ENCODE data around the gene ALDH1A3.

The ALDH1A3 gene

DNA sequence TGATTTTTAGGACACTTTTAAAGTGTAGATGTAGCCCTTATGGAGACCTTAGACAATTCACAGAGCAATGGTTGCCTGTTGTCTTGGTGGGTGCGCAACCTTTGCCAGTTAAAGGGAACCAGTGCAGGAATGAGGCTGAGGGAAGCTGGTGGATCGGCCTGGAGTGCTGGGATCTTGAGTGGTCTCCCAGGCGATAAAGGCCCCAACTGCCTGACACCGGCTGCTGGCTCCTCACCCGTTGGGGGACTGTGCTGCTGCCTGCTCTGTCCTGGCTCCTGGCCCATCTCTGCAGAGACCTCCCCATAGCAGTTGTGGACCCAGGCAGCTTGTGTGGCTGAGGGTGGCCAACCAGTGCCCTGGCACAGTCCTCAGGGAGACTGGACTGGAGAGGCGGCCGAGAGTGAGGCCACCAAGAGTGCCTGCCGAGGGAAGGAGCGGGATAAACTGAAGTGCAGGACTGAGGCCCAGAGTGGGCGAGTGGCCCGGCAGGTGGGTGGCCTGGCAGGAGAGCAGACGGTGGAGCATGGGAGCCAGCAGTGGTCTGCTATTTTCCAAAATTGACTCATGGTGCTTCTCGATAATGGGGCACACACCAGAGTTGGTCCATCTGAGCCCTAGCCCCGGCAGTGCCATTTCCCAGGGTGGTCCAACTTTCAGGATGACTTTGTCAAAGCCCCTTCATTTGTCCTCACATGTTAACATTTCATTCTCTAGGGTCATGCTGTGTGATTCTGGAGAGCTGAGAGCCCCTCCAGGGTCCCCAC, 2.1 kb downstream of the ALDH1A3 start:
- DNase-seq (ENCODE audit: low read depth), result no peak

DNA sequence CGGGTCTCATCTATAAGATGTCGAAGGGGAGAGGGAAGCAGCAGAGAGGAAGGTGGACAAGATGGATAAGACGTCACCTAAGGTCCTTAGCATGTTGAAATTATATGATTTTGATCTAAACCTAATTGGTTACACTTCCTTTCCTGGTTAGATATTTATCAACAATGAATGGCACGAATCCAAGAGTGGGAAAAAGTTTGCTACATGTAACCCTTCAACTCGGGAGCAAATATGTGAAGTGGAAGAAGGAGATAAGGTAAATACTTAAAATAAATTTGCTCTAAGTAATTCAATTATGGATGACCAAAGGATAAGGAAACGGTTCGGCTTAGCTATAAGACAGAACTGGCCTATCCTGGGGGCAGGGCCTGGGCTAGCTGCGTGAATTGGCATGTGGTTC, 5.5 kb downstream of the ALDH1A3 start:
- DNase-seq (ENCODE audit: low read depth), result no peak

DNA sequence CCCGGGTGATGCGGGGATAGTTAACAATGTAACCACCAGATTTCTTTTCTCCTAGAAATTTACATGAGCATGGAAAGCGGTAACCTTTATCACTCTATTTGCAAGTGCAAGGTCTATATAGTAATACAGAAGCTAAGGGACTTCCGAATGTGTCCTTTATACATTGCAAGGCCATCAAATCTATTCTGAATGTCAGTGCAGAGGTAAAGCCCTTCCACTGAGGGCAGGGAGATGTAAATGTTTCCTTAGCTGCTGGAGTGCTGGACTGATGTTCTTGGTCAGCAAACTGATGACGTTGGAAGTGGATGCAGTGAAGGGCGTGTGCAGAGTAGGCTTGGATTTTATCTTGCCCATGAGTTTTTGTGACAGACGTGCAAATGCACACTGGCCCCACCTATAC, 6.2 kb downstream of the ALDH1A3 start:
- no peak for DNase-seq (ENCODE audit: low read depth)

DNA sequence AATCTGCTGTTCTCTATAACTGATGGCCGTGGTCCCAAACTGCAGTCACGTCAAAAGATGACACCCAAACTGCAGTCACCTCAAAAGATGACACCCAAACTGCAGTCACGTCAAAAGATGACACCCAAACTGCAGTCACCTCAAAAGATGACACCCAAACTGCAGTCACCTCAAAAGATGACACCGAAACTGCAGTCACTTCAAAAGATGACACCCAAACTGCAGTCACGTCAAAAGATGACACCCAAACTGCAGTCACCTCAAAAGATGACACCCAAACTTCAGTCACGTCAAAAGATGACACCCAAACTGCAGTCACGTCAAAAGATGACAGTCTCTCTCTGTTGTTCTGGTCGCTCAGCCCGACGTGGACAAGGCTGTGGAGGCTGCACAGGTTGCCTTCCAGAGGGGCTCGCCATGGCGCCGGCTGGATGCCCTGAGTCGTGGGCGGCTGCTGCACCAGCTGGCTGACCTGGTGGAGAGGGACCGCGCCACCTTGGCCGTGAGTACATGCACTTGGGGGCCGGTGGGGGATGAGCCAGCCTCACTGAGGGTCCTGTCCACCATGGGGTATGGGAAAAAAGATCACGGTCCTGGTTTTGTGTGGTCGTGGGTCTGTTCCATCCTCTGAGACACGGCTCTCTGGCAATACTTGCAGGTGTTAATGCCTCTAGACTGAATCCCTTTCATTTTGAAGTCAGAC, 7.7 kb downstream of the ALDH1A3 start:
- DNase-seq (ENCODE audit: low read depth), result no peak

DNA sequence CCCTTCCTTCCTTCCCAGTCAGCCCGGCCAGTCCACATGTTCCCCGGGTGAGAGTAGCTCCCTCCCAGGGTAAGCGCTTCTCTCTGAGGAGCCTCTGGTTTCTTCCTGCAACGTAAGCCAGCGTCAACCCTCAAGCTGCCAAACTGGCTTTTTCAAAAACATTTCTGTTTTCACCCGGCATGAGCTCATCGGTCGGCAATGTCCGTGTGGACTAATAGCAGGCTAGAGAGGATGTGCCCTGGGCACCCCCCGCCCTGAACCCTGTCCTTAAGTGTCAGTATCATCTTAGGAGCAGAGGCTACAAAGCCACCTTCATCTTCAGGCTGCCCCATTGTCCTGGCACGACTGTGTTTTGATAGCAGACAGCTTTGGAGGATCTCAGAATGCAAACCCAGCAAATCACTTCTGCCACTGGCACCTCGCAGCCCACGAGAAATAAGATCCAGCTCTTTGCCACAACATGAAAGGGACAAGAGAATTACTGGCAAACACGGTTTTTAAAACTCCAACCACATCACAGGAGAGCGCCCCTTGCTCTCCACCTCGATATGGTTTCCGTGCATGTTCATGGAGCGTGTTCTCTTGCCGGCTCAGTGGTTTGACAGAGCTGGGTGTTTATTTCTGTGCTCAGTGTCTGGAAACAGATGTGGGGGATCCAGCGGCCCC, 9.9 kb downstream of the ALDH1A3 start:
- no peak for DNase-seq (ENCODE audit: low read depth)

DNA sequence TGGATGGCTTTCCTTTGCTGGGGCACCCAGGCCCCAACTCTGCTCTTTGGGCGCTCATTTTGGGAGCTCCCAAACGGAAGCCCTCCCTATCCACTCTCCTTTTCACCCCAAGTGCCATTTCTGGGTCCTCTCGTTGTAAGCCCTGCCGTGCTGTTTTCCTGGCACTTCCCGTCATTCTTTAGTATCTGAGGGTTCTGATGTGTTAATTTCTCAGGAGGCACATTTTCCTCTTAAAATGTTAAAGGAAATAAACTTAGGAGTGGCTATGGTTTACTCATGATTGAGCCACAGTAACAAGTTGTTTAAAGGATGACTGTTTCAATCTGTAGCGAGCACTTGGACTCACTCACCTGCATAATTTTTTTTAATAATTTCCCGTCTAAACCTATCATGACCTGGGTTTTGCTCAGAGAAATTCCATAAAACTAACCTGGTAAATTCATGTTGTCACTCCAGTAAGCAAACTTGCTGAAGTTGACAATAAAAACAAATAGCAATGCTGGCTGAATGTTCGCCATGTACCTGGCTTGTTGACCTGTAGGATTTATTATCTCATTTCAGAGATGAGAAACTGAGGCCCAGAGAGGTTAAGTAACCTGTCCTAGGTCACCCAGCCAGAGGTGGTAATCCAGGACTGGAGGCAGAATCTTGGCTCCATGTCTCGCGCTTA, 10.6 kb downstream of the ALDH1A3 start:
- DNase-seq (ENCODE audit: low read depth), result no peak

DNA sequence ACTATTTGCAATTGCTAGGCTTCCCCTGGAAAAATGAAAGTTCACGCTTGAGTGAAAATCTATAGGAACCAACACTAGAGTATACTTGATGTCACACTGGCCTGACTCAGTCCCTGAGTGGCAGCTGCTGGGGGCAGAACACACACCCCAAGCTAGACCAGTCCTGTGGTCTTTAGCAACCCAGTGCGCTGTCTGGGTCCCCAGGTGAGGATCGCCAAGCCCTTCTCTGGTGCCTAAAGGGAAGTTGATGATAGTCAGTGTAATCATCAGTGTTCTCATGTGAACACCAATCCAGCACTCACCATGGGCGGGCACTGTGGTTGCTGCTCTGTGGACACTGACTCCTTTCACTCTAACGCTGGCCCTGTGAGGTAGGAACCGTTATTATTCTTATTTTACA, 11.2 kb downstream of the ALDH1A3 start:
- no peak for DNase-seq (ENCODE audit: low read depth)

DNA sequence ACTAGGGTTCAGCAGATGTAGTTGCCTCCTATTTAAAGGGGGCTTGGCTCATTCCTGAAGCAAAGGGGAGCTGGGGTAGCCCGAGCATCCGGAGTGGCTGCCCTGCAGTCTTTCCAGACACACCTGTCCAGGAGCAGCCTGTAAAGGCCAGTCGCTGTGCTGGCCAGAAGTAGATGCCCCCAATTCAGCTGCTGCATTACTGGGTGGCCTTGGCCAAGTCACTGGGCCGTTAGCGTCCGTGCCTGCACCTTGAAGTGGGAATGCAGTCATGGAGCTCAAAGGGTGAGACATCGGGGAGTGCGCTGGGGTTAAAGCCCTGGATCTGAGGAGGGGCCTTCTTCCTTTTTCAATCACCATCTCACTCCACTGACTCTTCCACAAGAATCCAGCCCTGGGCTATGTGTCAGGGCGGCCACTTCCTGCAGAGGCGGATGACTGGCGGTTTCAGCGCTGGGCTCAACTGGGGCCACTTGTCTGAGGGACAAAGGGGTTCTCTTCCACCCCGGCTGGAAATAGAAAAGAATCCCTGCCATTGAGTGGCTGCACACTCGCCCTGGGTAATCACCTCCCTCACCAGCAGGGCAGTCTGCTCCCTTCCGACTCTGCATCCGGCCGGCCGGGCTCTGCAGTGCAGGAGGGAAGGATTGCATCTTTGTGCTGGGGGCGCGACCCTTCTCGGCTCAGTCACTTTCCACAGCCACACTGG, 11.8 kb downstream of the ALDH1A3 start:
- DNase-seq (ENCODE audit: low read depth), result no peak

DNA sequence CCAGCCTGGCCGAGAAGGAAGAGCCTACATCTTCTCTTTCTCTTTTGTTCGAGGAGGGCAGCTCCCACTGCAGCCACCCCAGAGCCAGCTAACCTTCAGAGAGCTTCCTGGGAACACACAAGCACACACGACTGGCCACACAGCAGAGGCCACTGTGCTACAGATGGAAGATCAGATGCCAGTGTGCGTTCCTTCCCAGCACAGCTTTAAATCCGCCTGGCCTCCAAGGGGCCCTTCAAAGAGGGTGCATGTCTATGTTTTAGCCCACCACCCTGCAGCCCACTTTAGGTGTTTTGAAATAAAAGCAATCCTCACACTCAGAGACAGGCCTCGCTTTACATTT, 12.4 kb downstream of the ALDH1A3 start:
- no peak for DNase-seq (ENCODE audit: low read depth)

DNA sequence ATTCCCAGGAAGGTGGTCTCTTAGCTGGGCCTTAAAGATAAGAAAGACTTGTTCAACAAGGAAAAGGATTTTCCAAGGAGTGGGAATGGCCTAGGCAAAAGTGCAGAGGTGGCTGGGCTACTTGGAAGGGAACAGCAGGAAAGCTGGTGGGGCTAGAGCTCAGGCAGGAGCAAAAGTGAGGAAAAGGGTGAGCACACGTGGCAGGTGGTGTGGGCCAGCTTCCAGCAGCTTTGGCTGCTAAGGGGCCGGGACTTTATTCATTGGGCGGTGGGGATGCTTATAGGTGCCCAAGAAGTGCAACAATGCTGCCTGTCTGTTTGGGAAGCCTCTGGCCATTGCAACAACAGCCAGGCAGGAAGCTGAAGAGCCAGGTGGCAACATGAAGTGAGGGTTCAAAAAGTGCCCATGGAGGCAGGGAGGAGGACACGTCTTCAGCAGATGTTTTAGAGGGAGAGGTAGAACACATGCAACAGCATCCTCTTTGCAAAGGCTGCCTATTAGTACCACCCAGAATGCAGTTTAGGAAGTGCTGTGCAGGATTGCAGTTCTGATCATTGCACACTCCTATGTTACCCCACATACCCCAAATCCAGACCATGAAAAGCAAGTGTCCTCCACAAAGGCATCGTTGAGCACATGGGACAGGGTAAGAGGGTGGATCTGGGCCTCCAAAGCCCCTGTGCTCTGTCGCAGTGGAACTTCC, 13.8 kb downstream of the ALDH1A3 start:
- DNase-seq (ENCODE audit: low read depth), result no peak

DNA sequence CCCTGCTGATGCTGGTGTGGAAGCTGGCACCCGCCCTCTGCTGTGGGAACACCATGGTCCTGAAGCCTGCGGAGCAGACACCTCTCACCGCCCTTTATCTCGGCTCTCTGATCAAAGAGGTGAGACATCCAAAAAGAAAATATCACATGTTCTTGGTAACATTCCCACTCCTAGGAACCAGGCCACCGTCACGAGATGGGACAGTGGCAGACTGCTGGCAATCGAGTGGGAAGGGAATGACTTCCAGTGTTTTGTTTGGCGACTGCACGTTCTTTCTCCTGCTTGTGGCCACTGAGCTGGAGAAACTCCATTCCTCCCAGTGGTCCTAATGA, 14.3 kb downstream of the ALDH1A3 start:
- DNase-seq (ENCODE audit: low read depth), result no peak

DNA sequence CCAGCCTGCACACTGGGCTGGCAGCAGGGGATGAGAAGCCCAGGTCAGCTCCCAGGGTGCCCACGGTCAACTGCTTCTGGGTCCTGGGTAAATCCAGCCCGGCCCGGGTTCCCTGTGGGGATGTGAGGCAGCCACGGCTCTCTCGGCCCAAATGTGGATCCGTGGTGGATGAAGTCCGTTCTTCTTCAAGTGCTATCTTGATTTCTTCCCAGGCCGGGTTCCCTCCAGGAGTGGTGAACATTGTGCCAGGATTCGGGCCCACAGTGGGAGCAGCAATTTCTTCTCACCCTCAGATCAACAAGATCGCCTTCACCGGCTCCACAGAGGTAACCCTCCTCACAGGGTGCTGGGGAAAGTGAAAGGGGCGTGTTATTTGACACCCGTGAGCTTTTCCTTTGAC, 16.1 kb downstream of the ALDH1A3 start:
- DNase-seq (ENCODE audit: low read depth), result no peak

DNA sequence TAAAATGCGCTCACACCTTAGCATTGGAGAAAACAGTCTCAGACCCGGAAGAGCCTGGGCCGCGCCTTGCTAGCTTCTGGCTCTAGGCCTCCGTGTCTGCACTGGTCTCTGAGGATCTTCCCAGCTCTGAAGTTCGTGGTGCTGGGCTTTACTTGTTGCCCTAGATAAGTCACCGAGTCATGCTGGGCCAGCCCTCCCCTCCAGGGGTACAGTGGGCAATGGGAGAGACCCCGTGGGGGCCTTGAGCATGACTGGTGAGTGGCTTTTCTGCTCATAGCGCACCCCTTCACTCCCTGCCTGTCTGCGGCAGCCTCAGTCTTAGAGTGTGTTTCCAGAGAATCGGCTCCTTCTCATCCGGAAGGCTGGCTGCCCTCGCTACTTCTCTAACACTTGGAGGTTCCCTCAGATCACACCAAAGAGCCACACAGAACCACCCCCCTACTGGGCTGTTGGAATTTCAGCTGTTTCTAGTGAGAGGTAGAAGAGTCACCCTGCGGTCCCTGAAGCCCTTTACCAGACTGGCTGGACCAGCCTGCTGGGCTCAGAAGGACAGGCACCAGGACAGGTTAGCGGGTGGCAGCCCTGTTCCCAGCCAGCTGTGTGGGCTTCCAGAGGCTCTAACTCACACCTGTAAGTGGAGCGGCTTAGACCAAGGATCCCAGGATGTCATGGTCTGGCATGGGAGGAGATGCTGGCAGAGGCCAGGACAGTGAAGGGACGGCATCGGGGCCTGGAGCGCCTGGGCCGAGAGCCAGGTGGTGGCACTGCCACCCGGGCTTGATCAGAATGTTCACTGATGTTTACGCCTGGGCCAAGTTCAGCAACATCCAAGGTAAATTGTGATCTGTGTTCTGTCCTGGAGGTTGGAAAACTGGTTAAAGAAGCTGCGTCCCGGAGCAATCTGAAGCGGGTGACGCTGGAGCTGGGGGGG, 17.9 kb downstream of the ALDH1A3 start:
- no peak for DNase-seq (ENCODE audit: low read depth)

DNA sequence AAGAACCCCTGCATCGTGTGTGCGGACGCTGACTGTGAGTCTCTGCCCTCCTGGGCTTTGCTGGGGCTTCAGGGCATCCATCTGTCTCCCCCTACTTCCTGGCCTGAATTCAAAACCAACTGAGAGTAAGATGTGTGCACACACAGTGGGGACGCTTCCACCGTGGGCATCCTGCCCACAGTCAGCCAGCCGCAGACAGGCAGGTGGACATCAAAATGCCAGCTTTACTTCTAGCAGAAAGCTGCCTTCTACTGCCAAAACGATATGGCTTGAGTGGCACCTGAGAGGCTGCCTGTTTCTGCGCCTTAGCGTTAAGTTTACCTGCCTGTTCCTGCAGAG, 18.5 kb downstream of the ALDH1A3 start:
- DNase-seq (ENCODE audit: low read depth), result no peak

DNA sequence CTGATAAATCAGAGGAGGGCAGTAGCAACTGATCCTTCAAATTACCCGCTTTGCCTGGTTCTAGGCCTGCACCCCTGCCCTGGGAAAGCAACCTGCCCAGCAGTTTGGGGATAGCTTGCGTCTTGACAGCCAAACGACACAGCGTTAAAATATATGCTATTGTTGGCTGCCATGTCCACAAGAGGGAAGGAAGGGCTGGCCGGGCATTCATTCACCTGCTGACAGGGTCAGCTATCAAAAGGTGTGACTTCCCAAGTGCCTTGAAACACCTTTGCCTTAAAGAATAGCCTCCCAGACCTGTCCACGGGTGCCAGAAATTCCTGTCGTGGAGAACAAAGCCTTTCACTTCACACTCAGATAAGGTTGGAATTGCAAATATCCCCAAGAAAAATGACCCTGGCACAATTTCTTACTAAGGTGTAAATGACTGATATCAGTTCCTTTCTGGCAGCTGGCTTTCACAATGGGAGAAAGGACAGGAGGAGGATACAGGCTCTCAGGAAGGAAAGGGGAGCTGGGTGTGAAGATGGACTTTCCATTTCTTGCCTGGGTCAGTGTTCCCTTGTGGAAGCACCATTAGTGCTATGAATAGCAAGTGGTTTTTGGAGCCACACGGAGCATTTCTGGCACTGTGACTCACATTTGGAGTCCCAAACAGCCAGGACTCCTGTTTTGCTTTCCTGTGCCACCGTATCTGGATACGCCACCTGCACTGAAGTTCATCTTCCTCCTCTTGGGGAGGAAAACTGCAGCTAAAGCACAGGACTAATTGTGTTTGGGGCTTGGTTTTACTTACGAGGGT, 19.2 kb downstream of the ALDH1A3 start:
- DNase-seq (ENCODE audit: low read depth), result no peak

DNA sequence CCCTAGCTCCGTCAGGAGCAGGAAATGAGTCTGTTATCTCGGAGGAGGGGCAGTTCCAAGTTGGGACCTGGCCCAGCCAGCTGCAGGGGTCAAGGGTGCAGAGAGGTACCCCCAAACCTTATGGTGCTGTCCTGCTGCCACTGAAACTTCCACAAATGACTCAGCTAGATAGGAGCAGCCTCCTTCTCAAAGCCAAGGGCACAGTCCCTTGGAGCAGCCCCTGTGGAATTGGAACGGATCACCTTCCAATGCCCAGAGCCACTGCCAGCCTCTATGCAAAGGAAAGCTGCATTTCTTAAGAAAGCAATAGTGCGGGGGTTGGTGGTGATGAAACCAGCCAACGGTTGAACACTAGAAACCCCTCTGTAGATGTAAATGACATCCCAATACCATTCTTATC, 20.0 kb downstream of the ALDH1A3 start:
- DNase-seq (ENCODE audit: low read depth), result no peak

DNA sequence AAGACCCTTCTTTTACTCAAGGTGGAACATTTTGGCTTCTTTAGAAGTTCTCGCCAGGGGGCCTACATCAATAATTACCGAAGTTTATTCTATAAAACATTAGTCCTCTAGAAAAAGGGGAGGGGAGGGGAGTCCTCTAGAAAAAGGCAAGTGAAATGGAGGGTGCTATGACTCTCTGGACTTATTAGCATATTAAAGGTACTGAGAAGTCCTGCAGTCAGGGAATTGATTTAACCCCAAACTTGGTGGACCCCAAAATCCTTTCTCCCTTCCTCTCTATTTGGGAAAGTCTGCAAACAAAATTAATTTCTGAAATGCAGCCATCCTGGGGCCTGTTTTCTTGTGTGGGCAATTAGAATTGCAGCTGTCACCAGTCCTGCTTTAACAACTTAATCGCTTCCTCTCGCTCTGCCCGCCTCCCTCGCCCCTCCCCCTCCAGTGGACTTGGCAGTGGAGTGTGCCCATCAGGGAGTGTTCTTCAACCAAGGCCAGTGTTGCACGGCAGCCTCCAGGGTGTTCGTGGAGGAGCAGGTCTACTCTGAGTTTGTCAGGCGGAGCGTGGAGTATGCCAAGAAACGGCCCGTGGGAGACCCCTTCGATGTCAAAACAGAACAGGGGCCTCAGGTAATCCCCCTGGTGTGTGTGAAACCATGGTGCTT, 20.6 kb downstream of the ALDH1A3 start:
- no peak for DNase-seq (ENCODE audit: low read depth)

DNA sequence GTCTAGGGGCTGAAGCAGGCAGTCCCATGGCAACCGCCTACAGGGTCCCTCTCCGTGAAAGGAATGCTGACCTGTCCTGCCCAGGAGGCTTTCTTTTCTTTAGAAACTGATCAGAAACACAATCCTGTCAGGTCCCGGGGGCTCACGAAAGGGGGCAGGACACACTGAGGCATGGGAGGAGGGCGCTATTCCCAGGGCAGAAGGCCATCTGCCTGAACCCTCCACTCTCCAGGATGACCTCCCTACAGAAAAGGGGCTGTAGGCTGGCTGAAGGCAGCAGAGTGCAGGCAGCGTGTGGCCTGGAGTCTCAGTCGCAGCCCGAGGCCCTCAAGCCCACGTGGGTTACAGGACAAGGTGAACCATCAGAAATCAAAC, 21.2 kb downstream of the ALDH1A3 start:
- no peak for DNase-seq (ENCODE audit: low read depth)

DNA sequence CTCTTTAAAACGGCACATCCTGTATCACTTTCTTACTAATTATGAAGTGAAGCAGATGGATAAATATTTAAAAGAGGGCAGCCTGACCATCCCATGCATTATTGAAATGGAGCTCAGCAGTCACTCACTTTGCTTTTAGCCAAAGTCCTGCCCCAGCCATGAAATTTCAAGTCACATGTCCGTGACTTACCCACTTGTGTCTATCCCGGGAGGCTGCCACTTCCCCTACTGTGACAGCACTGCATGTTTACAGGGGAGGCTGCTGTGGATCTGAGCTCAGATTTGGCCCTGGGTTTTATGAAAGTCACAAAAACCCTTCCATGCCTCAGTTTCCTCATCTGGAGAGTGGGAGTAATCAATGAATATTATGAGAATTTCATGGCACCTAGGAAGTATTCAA, 21.7 kb downstream of the ALDH1A3 start:
- no peak for DNase-seq (ENCODE audit: low read depth)
